Measurements from ENCODE around the gene SEBOX.

Gene SEBOX

GRCh38 chr17:28333083-28333746, 31.8 kb downstream of the SEBOX start:
- Histone ChIP-seq H3K4me1 (peaks cover 0 to 42% (median 38%) of the 10 kb centered on the region in 4 donors), H3K9me3 (no peaks in the 10 kb centered on the region), H3K36me3 (peaks cover 20 to 41% (median 33%) of the 10 kb centered on the region in 3 donors), H3K27me3 (no peaks in the 10 kb centered on the region), H3K4me3 (no peak overlapping the region), H3K27ac (no peak overlapping the region)
- intact Hi-C loops (cut with DNase I; ENCODE audit: low total_unique reads) = loop anchor here (10.0 kb wide), 2 partner anchors 288 to 962 kb away; partner anchors contain the start of genes NLK and NUFIP2
- TF ChIP-seq CTCF (IDR thresholded peaks at IDR 0.05) = no peak
- no peak for DNase-seq

DNA sequence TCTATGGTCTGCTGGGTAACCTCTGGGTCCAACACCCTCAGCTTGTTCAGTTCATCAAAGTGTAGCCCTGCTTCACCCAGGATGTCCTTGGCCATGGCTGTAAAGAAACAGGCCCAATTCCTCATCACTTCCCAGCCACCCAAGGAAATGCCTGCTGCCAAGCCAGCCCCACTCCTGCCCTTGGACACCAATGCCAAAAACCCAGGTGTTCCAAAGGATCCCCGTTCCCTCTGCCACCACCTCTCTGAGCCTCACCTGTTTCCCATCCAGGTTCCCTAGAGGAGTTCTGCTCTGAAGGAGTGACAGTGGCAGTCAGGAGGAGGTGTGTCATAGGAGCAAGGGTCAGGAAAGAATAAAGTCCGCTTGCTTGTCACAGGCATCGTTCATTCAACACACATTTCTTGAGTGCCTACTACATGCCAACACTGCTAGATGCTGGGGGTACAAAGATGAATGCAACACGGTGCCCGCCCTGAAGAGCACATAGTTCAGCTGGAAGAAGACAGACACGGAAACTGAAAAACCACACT, 33.0 kb downstream of the SEBOX start:
- H3K36me3 ChIP-seq = peaks cover 31 to 53% (median 42%) of the 10 kb centered on the region in 3 donors
- no peak for TF ChIP-seq CTCF (IDR thresholded peaks at IDR 0.05)
- no peak overlapping the region for H3K27ac ChIP-seq
- peaks cover 0 to 30% (median 25%) of the 10 kb centered on the region in 4 donors for H3K4me1 ChIP-seq
- no peaks in the 10 kb centered on the region for H3K27me3 ChIP-seq
- no peaks in the 10 kb centered on the region for H3K9me3 ChIP-seq
- intact Hi-C loops (cut with DNase I; ENCODE audit: low total_unique reads) = loop anchor here (10.0 kb wide), 2 partner anchors 287 to 963 kb away; partner anchors contain the start of genes NLK and NUFIP2
- H3K4me3 ChIP-seq = no peak overlapping the region
- DNase-seq = no peak

GRCh38 chr17:28330671-28331070, 34.3 kb downstream of the SEBOX start:
- H3K4me1 ChIP-seq = peaks cover 0 to 22% (median 15%) of the 10 kb centered on the region in 4 donors
- peaks cover 31 to 61% (median 45%) of the 10 kb centered on the region in 3 donors for H3K36me3 ChIP-seq
- no peaks in the 10 kb centered on the region for H3K27me3 ChIP-seq
- intact Hi-C loops (cut with DNase I; ENCODE audit: low total_unique reads) = loop anchor here (10.0 kb wide), 2 partner anchors 286 to 964 kb away; partner anchors contain the start of genes NLK and NUFIP2
- DNase-seq = no peak
- no peaks in the 10 kb centered on the region for H3K9me3 ChIP-seq
- no peak overlapping the region for H3K27ac ChIP-seq
- no peak overlapping the region for H3K4me3 ChIP-seq
- TF ChIP-seq CTCF (IDR thresholded peaks at IDR 0.05) = no peak

- H3K4me3 ChIP-seq = no peak overlapping the region
- H3K36me3 ChIP-seq = peaks cover 31 to 61% (median 45%) of the 10 kb centered on the region in 3 donors
- H3K27me3 ChIP-seq = no peaks in the 10 kb centered on the region
- H3K27ac ChIP-seq = no peak overlapping the region
- no peak for DNase-seq
- intact Hi-C loops (cut with DNase I; ENCODE audit: low total_unique reads) = no loop called here
- no peaks in the 10 kb centered on the region for H3K9me3 ChIP-seq
- TF ChIP-seq CTCF (IDR thresholded peaks at IDR 0.05) = no peak
- peaks cover 0 to 6% (median under 1%) of the 10 kb centered on the region in 4 donors for H3K4me1 ChIP-seq
These were observed 36.7 kb downstream of the SEBOX start for GRCh38 chr17:28328325-28328724.

DNA sequence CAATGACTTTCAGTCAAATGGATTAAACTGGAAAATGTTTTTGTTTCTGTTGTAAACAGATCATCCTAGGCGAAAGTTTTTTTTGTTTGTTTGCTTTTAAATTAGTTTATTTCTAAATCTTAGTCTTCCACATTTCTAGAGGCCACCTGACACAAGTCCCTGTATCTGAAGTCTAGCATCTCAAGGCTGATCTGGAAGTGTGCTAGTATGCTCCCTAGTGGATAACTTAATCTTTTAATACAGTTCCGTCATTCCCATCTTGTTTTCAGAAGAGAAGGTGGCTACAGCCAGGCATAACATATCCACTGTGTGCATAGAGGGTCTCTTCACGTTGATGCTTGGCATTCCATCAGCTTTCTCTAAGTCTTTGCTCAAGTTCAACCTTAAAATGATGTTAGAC, 37.3 kb downstream of the SEBOX start:
- no peaks in the 10 kb centered on the region for H3K9me3 ChIP-seq
- H3K36me3 ChIP-seq = peaks cover 31 to 61% (median 45%) of the 10 kb centered on the region in 3 donors
- intact Hi-C loops (cut with DNase I; ENCODE audit: low total_unique reads) = no loop called here
- H3K27me3 ChIP-seq = no peaks in the 10 kb centered on the region
- H3K27ac ChIP-seq = no peak overlapping the region
- DNase-seq = no peak
- no peak for TF ChIP-seq CTCF (IDR thresholded peaks at IDR 0.05)
- H3K4me3 ChIP-seq = no peak overlapping the region
- H3K4me1 ChIP-seq = no peaks in the 10 kb centered on the region
